Bronchial epithelial cell (primary cell): ENCODE measurements around the gene FCAR. TPM values are rescaled to one million over a fixed set of nuclear protein-coding genes. Genes with fewer than 3 reads are reported as not detected.
"Not testable (repeated sequence)": the region's sequence is repeated elsewhere in the genome, so short reads cannot be mapped to it uniquely, and the experiment has no call there.

Experiments used
- DNase-seq: peaks from one replicate; pipeline ENCODE4 v3.0.0-alpha.2; 2010; ENCODE audit warnings: low read depth
- FAIRE-seq: peaks from 2 replicates; lab custom pipeline; 2011; peaks lifted over from hg19 to GRCh38; lab: Jason Lieb, UNC
- H3K27me3 ChIP-seq: 2 replicates; pipeline ENCODE4 v1.5.1; 2011; ENCODE audit warnings: low read length; ENCODE audit not compliant: control insufficient read depth, insufficient read depth
- H3K36me3 ChIP-seq: 2 replicates; pipeline ENCODE4 v1.5.1; 2011; ENCODE audit warnings: low read length; ENCODE audit not compliant: control insufficient read depth, insufficient read depth
- H3K4me3 ChIP-seq: 2 replicates; pipeline ENCODE4 v1.5.1; 2011; ENCODE audit warnings: mild to moderate bottlenecking, low read depth, low read length, control low read depth
- CTCF ChIP-seq: IDR thresholded peaks from 2 replicates; pipeline ENCODE4 v1.5.1; 2011; ENCODE audit warnings: mild to moderate bottlenecking, moderate library complexity, low read length, control low read depth, inconsistent platforms; ENCODE audit not compliant: insufficient read depth, severe bottlenecking
- total RNA-seq: library from RNA; depleted of rRNA; stranded (reverse); fragments of >200 nt; gene quantifications from 2 replicates; pipeline ENCODE4 v1.2.1, GENCODE V29; 2014

Gene FCAR
- total RNA-seq, 1 donor from 2014 or later: not detected

- H3K27me3 ChIP-seq: no peaks in the 10 kb centered on the region
- no peak for FAIRE-seq
- TF ChIP-seq CTCF: no peak
- DNase-seq: no peak
- no peak overlapping the region for H3K4me3 ChIP-seq
- H3K36me3 ChIP-seq: no peaks in the 10 kb centered on the region
Measured at GRCh38 chr19:54921082-54921481, 47.0 kb downstream of the FCAR start.

GRCh38 chr19:54923276-54923675 is 49.2 kb downstream of the FCAR start:
- no peak for TF ChIP-seq CTCF
- peak; percentile 28 for FAIRE-seq

GRCh38 chr19:54928299-54928698 is 54.3 kb downstream of the FCAR start:
- TF ChIP-seq CTCF: no peak
- Histone ChIP-seq H3K27me3 (no peaks in the 10 kb centered on the region), H3K36me3 (no peaks in the 10 kb centered on the region), H3K4me3 (no peak overlapping the region)
- DNase-seq: no peak
- FAIRE-seq: no peak

More at GRCh38 chr19:54923276-54923675, 49.2 kb downstream of the FCAR start:
- Histone ChIP-seq H3K4me3 (no peak overlapping the region), H3K27me3 (no peaks in the 10 kb centered on the region), H3K36me3 (no peaks in the 10 kb centered on the region)
- no peak for DNase-seq

GRCh38 chr19:54937926-54938325 is 63.9 kb downstream of the FCAR start:
- Histone ChIP-seq H3K36me3 (no peaks in the 10 kb centered on the region), H3K4me3 (no peak overlapping the region), H3K27me3 (no peaks in the 10 kb centered on the region)
- DNase-seq: no peak
- no peak for TF ChIP-seq CTCF
- FAIRE-seq: no peak

GRCh38 chr19:54938906-54939305 is 64.9 kb downstream of the FCAR start:
- FAIRE-seq: peak; percentile 47
- no peak overlapping the region for H3K4me3 ChIP-seq
- DNase-seq: peak; percentile 14
- no peaks in the 10 kb centered on the region for H3K27me3 ChIP-seq
- TF ChIP-seq CTCF: no peak
- no peaks in the 10 kb centered on the region for H3K36me3 ChIP-seq

GRCh38 chr19:54939538-54939937 is 65.5 kb downstream of the FCAR start:
- H3K27me3 ChIP-seq, DNase-seq, H3K36me3 ChIP-seq: not testable (repeated sequence)

More at GRCh38 chr19:54939538-54939937, 65.5 kb downstream of the FCAR start:
- not testable (repeated sequence) for FAIRE-seq, H3K4me3 ChIP-seq

Other genes with a start within 250 kb of the FCAR start
- gene LILRB1, start 243.8 kb upstream of the FCAR start, total RNA-seq: not detected in 2 replicates
- gene LILRB4, start 211.2 kb upstream of the FCAR start, total RNA-seq: not detected in 2 replicates
- gene KIR3DL3, start 149.8 kb upstream of the FCAR start, total RNA-seq: not detected in 2 replicates
- gene KIR2DL3, start 135.7 kb upstream of the FCAR start, total RNA-seq: not detected in 2 replicates
- not detected in 2 replicates for gene KIR2DL1, start 104.4 kb upstream of the FCAR start, total RNA-seq
- not detected in 2 replicates for gene KIR2DL4, start 70.6 kb upstream of the FCAR start, total RNA-seq
- not detected in 2 replicates for gene KIR3DL1, start 57.8 kb upstream of the FCAR start, total RNA-seq
- gene KIR2DS4, start 41.6 kb upstream of the FCAR start, total RNA-seq: not detected in 2 replicates
- gene KIR3DL2, start 23.8 kb upstream of the FCAR start, total RNA-seq: not detected in 2 replicates
- gene NCR1, start 31.9 kb downstream of the FCAR start, total RNA-seq: not detected in 2 replicates
- gene NLRP7, start 73.3 kb downstream of the FCAR start, total RNA-seq: 0.13 TPM in 1 of 2 replicates, not detected in the other
- 9.0 and 36.7 TPM in 2 replicates for gene NLRP2, start 92.1 kb downstream of the FCAR start, total RNA-seq
- not detected in 2 replicates for gene GP6, start 164.0 kb downstream of the FCAR start, total RNA-seq
- gene RDH13, start 188.9 kb downstream of the FCAR start, total RNA-seq: 23.7 and 37.0 TPM in 2 replicates
- 117 and 308 TPM in 2 replicates for gene EPS8L1, start 201.6 kb downstream of the FCAR start, total RNA-seq
- gene PPP1R12C, start 243.4 kb downstream of the FCAR start, total RNA-seq: 22.9 and 25.6 TPM in 2 replicates